ENCODE results near the gene PLAGL1.

DNA sequence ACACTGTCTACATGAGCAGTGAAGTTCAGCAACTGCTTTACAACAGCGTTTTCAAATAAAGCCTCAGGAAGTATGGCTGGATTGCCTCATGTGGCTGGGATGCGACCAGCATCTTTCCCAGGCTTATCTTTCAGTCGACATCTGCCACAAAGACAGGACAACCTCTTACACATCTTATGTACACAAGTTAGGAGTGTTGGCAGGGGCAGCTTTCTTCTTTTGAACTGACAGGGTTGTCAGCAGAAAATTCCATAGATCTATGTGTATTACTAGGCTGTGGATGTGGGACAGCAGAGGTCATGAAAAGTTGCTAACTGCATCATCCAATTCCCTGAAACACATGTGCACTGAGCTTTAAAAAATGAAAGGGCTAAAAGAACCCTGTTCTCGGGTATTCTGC, 48.1 kb downstream of the PLAGL1 start:
- TF ChIP-seq BHLHE40 (IDR thresholded peaks at IDR 0.05; ENCODE audit: low read depth, low read length) (no peak), SREBF2 (IDR thresholded peaks at IDR 0.05) (no peak), RNF2 (IDR thresholded peaks at IDR 0.05; ENCODE audit: borderline replicate concordance, low read depth) (no peak), RAD21 (conservative IDR thresholded peaks at IDR 0.05 in 1 of 2, IDR thresholded peaks at IDR 0.05 in 1 of 2) (no peak), POLR2AphosphoS2 (conservative IDR thresholded peaks at IDR 0.05; ENCODE audit: low read length) (no peak), JUN (IDR thresholded peaks at IDR 0.05) (no peak), POLR2A (IDR thresholded peaks at IDR 0.05; ENCODE audit: low read length) (no peak), CEBPB (IDR thresholded peaks at IDR 0.05) (no peak), RCOR1 (IDR thresholded peaks at IDR 0.05; ENCODE audit: low read depth, low read length) (no peak)
- TF ChIP-seq, protein P1, sequence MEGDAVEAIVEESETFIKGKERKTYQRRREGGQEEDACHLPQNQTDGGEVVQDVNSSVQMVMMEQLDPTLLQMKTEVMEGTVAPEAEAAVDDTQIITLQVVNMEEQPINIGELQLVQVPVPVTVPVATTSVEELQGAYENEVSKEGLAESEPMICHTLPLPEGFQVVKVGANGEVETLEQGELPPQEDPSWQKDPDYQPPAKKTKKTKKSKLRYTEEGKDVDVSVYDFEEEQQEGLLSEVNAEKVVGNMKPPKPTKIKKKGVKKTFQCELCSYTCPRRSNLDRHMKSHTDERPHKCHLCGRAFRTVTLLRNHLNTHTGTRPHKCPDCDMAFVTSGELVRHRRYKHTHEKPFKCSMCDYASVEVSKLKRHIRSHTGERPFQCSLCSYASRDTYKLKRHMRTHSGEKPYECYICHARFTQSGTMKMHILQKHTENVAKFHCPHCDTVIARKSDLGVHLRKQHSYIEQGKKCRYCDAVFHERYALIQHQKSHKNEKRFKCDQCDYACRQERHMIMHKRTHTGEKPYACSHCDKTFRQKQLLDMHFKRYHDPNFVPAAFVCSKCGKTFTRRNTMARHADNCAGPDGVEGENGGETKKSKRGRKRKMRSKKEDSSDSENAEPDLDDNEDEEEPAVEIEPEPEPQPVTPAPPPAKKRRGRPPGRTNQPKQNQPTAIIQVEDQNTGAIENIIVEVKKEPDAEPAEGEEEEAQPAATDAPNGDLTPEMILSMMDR (IDR thresholded peaks at IDR 0.05) = no peak
- TF ChIP-seq, protein P2, sequence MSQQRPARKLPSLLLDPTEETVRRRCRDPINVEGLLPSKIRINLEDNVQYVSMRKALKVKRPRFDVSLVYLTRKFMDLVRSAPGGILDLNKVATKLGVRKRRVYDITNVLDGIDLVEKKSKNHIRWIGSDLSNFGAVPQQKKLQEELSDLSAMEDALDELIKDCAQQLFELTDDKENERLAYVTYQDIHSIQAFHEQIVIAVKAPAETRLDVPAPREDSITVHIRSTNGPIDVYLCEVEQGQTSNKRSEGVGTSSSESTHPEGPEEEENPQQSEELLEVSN (IDR thresholded peaks at IDR 0.05; ENCODE audit: borderline replicate concordance, low read depth) = no peak

Measured in A549 (cell line).